ENCODE measurements around the gene RAB3C. TPM values are rescaled to one million over a fixed set of nuclear protein-coding genes. Genes with fewer than 3 reads are reported as not detected.
"Not testable (repeated sequence)": the region's sequence is repeated elsewhere in the genome, so short reads cannot be mapped to it uniquely, and the experiment has no call there.

RAB3C gene
- total RNA-seq, 2 donors from 2014 or later, result 2.3 to 45.2 TPM

DNA sequence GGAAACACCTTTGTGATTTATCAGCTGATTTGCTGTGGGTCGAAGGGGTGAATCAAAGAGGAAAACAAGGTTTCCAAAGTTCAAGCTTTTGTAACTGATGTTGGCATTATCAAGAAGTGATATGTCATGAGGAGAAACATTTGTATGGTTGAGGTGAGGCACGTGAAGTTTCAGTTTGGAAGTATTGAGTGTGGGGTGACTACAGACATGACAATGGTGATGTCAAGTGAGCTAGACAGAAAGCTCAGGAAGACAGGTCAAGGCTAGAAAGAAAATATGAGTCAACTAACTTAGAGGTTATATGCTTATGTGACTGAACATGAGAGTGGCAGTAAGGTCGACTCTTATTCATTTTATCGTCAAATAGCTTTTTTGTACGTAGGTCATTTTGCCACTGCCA, 99.1 kb downstream of the RAB3C start:
- no peak for ATAC-seq
- no peak overlapping the region for H3K27ac ChIP-seq
- no peaks in the 10 kb centered on the region for H3K4me1 ChIP-seq
- no peaks in the 10 kb centered on the region for H3K36me3 ChIP-seq (replicated peaks in 1 of 2; ENCODE audit: insufficient read depth in 1 of 2, low read depth in 2 of 2)
- H3K9me3 ChIP-seq, result no peaks in the 10 kb centered on the region
- 80 to 86% methylated on average over 5 of the region's 5 CpGs for WGBS, 2 donors
- no peak for DNase-seq
- H3K27me3 ChIP-seq, result no peaks in the 10 kb centered on the region
- no peak overlapping the region for H3K4me3 ChIP-seq
- TF ChIP-seq POLR2A (IDR thresholded peaks at IDR 0.05) (no peak), CTCF (IDR thresholded peaks at IDR 0.05) (no peak)
- intact Hi-C loops (cut with DNase I), result no loop called here

DNA sequence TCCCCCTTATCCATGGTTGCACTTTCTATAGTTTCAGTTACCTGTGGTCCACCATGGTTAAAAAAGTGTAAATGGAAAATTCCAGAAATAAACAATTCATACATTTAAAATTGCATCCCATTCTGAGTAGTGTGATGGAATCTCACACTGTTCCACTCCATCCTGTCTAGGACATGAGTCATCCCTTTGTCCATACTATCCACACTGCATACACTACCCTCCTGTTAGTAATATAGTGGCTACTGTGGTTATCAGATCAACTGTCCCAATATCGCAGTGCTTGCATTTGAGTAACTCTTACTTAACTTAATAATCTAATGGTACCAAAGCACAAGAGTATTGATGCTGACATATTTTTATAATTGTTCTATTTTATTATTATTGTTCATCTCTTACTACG, 100.7 kb downstream of the RAB3C start:
- intact Hi-C loops (cut with DNase I), result no loop called here
- DNase-seq, result no peak
- no peak for ATAC-seq
- TF ChIP-seq POLR2A (IDR thresholded peaks at IDR 0.05) (no peak), CTCF (IDR thresholded peaks at IDR 0.05) (no peak)
- Histone ChIP-seq H3K4me1 (no peaks in the 10 kb centered on the region), H3K27me3 (no peaks in the 10 kb centered on the region), H3K9me3 (no peaks in the 10 kb centered on the region), H3K27ac (no peak overlapping the region), H3K4me3 (no peak overlapping the region), H3K36me3 (replicated peaks in 1 of 2; ENCODE audit: insufficient read depth in 1 of 2, low read depth in 2 of 2) (no peaks in the 10 kb centered on the region)
- 94% methylated on average over 2 of the region's 2 CpGs for WGBS, 2 donors

- no peak for TF ChIP-seq CTCF (IDR thresholded peaks at IDR 0.05)
- TF ChIP-seq POLR2A (IDR thresholded peaks at IDR 0.05), result no peak
- ATAC-seq (no peak), DNase-seq (no peak)
- H3K4me3 ChIP-seq, result no peak overlapping the region
- H3K36me3 ChIP-seq (replicated peaks in 1 of 2; ENCODE audit: insufficient read depth in 1 of 2, low read depth in 2 of 2), result no peaks in the 10 kb centered on the region
- no peak overlapping the region for H3K27ac ChIP-seq
- intact Hi-C loops (cut with DNase I), result no loop called here
- H3K9me3 ChIP-seq, result no peaks in the 10 kb centered on the region
- 86 to 89% methylated on average over 2 of the region's 2 CpGs for WGBS, 2 donors
- no peaks in the 10 kb centered on the region for H3K4me1 ChIP-seq
- no peaks in the 10 kb centered on the region for H3K27me3 ChIP-seq
These were observed 104.2 kb downstream of the RAB3C start for GRCh38 chr5:58687079-58687478.

- no peak for ATAC-seq
- TF ChIP-seq POLR2A (IDR thresholded peaks at IDR 0.05), result no peak
- TF ChIP-seq CTCF (IDR thresholded peaks at IDR 0.05), result no peak
- Histone ChIP-seq H3K9me3 (no peaks in the 10 kb centered on the region), H3K36me3 (replicated peaks in 1 of 2; ENCODE audit: insufficient read depth in 1 of 2, low read depth in 2 of 2) (no peaks in the 10 kb centered on the region), H3K4me1 (no peaks in the 10 kb centered on the region), H3K4me3 (no peak overlapping the region), H3K27me3 (no peaks in the 10 kb centered on the region), H3K27ac (no peak overlapping the region)
- DNase-seq, result no peak
- intact Hi-C loops (cut with DNase I), result no loop called here
These were observed 104.7 kb downstream of the RAB3C start for GRCh38 chr5:58687595-58687994.

GRCh38 chr5:58699088-58699761, 116.3 kb downstream of the RAB3C start:
- H3K4me1 ChIP-seq; H3K4me3 ChIP-seq; H3K9me3 ChIP-seq; ATAC-seq; intact Hi-C loops (cut with DNase I); H3K27ac ChIP-seq; H3K36me3 ChIP-seq (replicated peaks in 1 of 2; ENCODE audit: insufficient read depth in 1 of 2, low read depth in 2 of 2); DNase-seq; H3K27me3 ChIP-seq: not testable (repeated sequence)
- 83 to 92% methylated on average over 5 of the region's 5 CpGs for WGBS, 2 donors

All from body of pancreas (tissue), 4 donors.